GM12878 (cell line): ENCODE results near the gene JHY. TPM values are rescaled to one million over a fixed set of nuclear protein-coding genes. Genes with fewer than 3 reads are reported as not detected.
A peak's percentile ranks its signal among the peaks of the same experiment; 100 is the strongest.

Experiments used
- ATF3 ChIP-seq: IDR thresholded peaks from 2 replicates; pipeline ENCODE4 v1.6.1; 2011; ENCODE audit warnings: low read depth, mild to moderate bottlenecking, low read length, moderate library complexity, borderline replicate concordance; ENCODE audit errors: extremely low read depth
- BHLHE40 ChIP-seq, 2 experiments: fragments of 450-650 bp in 1 of 2; IDR thresholded peaks; 2 replicates each; pipeline ENCODE4 v1.6.1; 2011 to 2017; ENCODE audit warnings: low read depth in 2 of 2, borderline replicate concordance in 1 of 2, improper control_type of control experiment in 1 of 2, low read length in 1 of 2, mild to moderate bottlenecking in 1 of 2
- MEF2A ChIP-seq: IDR thresholded peaks from 2 replicates; pipeline ENCODE4 v1.6.1; 2011; ENCODE audit warnings: low read depth, mild to moderate bottlenecking, low read length, moderate library complexity; ENCODE audit not compliant: insufficient read depth
- POLR2A ChIP-seq: IDR thresholded peaks from 2 replicates; pipeline ENCODE4 v1.6.1; 2011; ENCODE audit warnings: low read depth, mild to moderate bottlenecking, low read length
- RELB ChIP-seq: fragments of 450-650 bp; IDR thresholded peaks from 2 replicates; pipeline ENCODE4 v1.6.1; 2017; ENCODE audit warnings: low read depth, mild to moderate bottlenecking, moderate library complexity
- SMAD5 ChIP-seq: IDR thresholded peaks from 2 replicates; pipeline ENCODE4 v1.6.1; 2016; ENCODE audit warnings: antibody characterized with exemption, low read depth
- ZBTB4 ChIP-seq: fragments of 450-650 bp; formaldehyde crosslinking; IDR thresholded peaks from 2 replicates; pipeline ENCODE4 v1.4.0; 2022; ENCODE audit warnings: mild to moderate bottlenecking, moderate library complexity
- ZNF687 ChIP-seq: fragments of 450-650 bp; IDR thresholded peaks from 2 replicates; pipeline ENCODE4 v1.6.1; 2017; ENCODE audit warnings: mild to moderate bottlenecking, moderate library complexity
- polyA plus RNA-seq, 11 experiments: library from polyadenylated mRNA; depleted of rRNA in 4 of 11; unstranded in 6 of 11; stranded (reverse) in 5 of 11; fragments of >200 nt; fragmentation: Nextera tagmentation in 4 of 11; fragmentation: Illumina TruSeq in 1 of 11; extraction: Ambion mirVana in 4 of 11; extraction: Trizol in 1 of 11; gene quantifications; 1 replicate in 1 of 11; 2 replicates in 10 of 11; pipeline versions ENCODE4 v1.2.1 to v1.2.3, GENCODE V29; 2011 to 2016; ENCODE audit warnings: inconsistent platforms in 2 of 11, missing spikeins in 2 of 11, low read depth in 1 of 11
- total RNA-seq, 4 experiments: library from RNA; depleted of rRNA in 3 of 4; stranded (reverse); fragments of >200 nt in 3 of 4; fragmentation: Illumina TruSeq in 1 of 4; extraction: Trizol in 1 of 4; gene quantifications; 2 replicates each; pipeline versions ENCODE4 v1.2.1 to v1.2.3, GENCODE V29; 2013 to 2021

JHY gene
- total and polyA plus RNA-seq, 10 of the 15 experiments (the other 5 are each of a cell fraction or from before 2014, with no cell fraction given) = 0.90 to 7.1 (median 5.5) TPM

- TF ChIP-seq ZNF687 (0 out of 2 replicates have a peak, but pooled peaks have one; percentile 39), RELB (peak; percentile 52), ZBTB4 (CRISPR knock-in tag) (no peak), ATF3 (no peak), MEF2A (no peak), SMAD5 (no peak), BHLHE40 (IDR thresholded peaks at IDR 0.05; ENCODE audit: borderline replicate concordance in 1 of 2, low read depth in 2 of 2, low read length in 1 of 2) (peak in 1 of 2 experiments; percentile 16; a peak in 1 of 4 replicates), POLR2A (no peak)
Measured at GRCh38 chr11:122877732-122878131, 4.8 kb upstream of the JHY start (continued).
